IPS-20b (cell line): Measurements from ENCODE around the gene PSMC3IP.

Experiments used
- H3K27ac ChIP-seq: one replicate; pipeline ENCODE4 v1.5.1; 2013; ENCODE audit warnings: low read length
- H3K27me3 ChIP-seq: 2 replicates; pipeline ENCODE4 v1.6.1; 2013; ENCODE audit warnings: mild to moderate bottlenecking, low read length, inconsistent platforms; ENCODE audit not compliant: insufficient read depth
- H3K36me3 ChIP-seq: 2 replicates; pipeline ENCODE4 v1.6.1; 2013; ENCODE audit warnings: low read depth, mild to moderate bottlenecking, inconsistent platforms, low read length, moderate library complexity; ENCODE audit not compliant: insufficient read depth
- H3K4me1 ChIP-seq: 2 replicates; pipeline ENCODE4 v1.6.1; 2013; ENCODE audit warnings: mild to moderate bottlenecking, control low read depth, inconsistent platforms, low read length, moderate library complexity; ENCODE audit not compliant: insufficient read depth
- H3K4me3 ChIP-seq: 2 replicates; pipeline ENCODE4 v1.5.1; 2013; ENCODE audit warnings: mild to moderate bottlenecking, low read length, inconsistent platforms
- H3K9ac ChIP-seq: 2 replicates; pipeline ENCODE4 v1.6.1; 2013; ENCODE audit warnings: low read depth, mild to moderate bottlenecking, inconsistent platforms, low read length, moderate library complexity
- H3K9me3 ChIP-seq: 2 replicates; pipeline ENCODE4 v1.6.1; 2013; ENCODE audit warnings: mild to moderate bottlenecking, low read depth, low read length, inconsistent platforms; ENCODE audit not compliant: insufficient read depth

The PSMC3IP gene

DNA sequence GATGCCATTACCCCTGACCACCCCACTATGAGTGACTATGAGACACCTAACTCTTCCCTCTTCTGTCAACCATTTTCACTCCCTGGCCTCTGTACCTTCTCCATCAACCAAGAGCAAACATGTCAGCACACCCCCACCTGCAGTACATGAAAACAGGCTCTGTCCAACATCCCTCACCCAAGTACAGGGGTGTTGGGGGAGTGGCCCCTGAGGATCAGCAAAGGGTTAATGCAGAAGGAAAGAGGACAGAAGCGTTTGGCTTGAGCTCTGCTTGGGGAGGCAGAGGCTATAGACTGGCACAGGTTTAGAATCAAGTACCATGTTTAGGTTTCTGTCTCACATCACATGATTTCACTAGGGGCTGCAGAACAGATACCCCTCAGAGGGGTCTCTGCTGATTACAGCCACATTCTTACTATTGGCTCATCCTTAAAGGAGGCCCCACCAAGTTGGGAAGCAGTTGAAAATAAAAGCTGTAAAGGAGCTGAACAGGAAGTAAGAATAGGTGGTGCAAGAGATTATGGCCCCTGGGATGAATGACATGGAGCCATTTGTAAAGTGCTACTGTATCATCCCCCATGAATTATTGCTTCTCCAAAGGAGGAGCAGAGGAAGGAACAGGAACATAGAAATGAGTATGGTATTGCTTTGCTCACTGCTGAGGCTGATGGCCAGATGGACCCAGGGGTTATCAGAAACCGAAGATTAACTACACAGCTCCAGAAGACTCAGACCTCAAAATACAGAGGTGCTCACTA is 2.4 kb upstream of the PSMC3IP start:
- peak overlapping the region; percentile 21; the same call in 1 of the 2 replicates for H3K9ac ChIP-seq
- no peaks in the 10 kb centered on the region for H3K9me3 ChIP-seq
- H3K27me3 ChIP-seq = no peaks in the 10 kb centered on the region
- no peaks in the 10 kb centered on the region for H3K4me1 ChIP-seq
- no peak overlapping the region for H3K4me3 ChIP-seq
- H3K27ac ChIP-seq = no peak overlapping the region
- peaks cover 60% of the 10 kb centered on the region for H3K36me3 ChIP-seq

DNA sequence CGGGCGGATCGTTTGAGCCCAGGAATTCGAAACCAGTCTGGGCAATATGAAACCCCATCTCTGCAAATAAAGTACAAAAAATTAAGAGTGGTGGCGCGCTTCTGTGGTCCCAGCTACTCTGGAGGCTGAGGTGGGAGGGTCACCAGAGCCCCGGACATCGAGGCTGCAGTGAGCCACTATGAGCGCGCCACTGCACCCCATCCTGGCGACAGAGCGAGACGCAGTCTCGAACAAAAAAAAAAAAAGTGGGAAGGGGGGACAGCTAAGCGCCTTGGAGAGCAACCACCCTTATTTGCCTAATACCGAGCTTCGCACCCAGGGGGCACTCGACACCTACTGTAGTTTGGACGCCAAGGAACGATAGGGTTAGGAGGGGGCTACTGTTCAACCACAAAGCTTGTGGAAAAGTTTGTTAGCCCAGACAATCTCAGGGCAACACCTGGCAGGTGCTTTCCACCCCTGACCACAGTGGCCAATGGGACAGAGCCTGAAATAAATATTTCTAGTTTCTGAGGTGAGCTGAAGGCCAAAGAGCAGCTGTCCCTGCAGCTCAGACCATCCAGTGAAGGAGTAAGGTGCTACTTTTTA is 847 bp upstream of the PSMC3IP start:
- peak overlapping the region; percentile 95 for H3K9ac ChIP-seq
- no peaks in the 10 kb centered on the region for H3K4me1 ChIP-seq
- peaks cover 60% of the 10 kb centered on the region for H3K36me3 ChIP-seq
- H3K9me3 ChIP-seq = no peaks in the 10 kb centered on the region
- no peaks in the 10 kb centered on the region for H3K27me3 ChIP-seq
- peak overlapping the region; percentile 45 for H3K27ac ChIP-seq
- H3K4me3 ChIP-seq = peak overlapping the region; percentile 94

DNA sequence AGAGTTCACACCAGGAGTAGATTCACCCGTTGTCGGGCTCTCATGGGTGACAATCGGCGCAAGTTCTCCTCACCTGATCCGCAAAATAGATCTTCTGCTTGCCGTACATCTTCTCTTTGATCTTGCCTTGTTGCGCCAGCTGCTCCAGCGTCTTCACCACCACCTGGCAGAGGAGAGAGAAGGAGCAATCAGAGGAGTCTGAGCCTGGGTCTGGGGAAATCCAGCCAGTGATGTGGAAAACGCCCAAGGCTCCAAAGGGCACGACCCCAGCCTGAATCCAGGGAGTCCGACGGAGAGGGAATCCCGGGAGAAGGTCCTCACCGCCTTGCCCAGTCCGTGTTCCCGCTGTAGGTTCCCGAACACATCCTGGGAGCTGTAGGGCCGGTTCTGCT is 393 bp downstream of the PSMC3IP start:
- H3K4me3 ChIP-seq = peak overlapping the region; percentile 94
- H3K36me3 ChIP-seq = peaks cover 60% of the 10 kb centered on the region
- peak overlapping the region; percentile 95 for H3K9ac ChIP-seq
- H3K27me3 ChIP-seq = no peaks in the 10 kb centered on the region
- no peaks in the 10 kb centered on the region for H3K9me3 ChIP-seq
- H3K27ac ChIP-seq = no peak overlapping the region
- no peaks in the 10 kb centered on the region for H3K4me1 ChIP-seq

DNA sequence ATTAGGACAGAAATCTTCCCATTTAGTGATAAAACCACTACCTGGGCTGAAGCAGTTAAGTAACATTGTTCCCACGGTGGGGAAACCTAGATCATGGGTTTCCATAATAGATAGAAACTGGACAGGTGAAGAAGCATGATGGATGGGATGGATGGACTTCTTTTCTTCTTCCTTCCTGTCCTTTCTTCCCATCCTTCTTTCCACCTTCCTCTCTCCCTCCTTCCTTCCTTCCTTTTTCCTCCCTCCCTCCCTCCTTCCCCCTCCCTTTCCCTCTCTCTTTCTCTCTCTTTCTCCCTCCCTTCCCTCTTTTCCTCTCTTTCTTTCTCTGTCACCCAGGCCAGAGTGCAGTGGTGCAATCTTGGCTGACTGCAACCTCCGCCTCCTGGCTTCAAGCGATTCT is 3.1 kb downstream of the PSMC3IP start:
- H3K9ac ChIP-seq = no peak overlapping the region
- H3K27ac ChIP-seq = no peak overlapping the region
- no peaks in the 10 kb centered on the region for H3K9me3 ChIP-seq
- H3K4me1 ChIP-seq = no peaks in the 10 kb centered on the region
- H3K27me3 ChIP-seq = no peaks in the 10 kb centered on the region
- peaks cover 66% of the 10 kb centered on the region for H3K36me3 ChIP-seq
- no peak overlapping the region for H3K4me3 ChIP-seq

DNA sequence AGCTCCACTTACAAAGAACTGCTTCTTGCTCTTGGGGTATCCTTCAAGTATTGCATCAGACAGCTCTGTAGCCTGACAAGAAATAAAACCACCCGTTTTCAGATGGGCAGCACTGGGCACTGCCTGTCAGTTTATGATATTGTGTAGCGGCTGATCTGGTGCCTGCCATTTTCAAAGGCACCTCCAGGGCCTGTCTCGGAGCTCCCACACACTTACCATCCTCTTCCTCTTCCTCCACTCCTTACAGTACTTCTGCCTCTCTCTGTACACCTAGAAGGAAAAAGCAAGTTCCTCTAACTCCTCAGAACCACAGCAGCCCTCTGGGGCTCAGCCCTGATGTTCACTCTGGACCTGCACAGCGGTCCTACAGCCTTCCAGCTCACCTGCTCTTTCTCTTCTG is 4.4 kb downstream of the PSMC3IP start:
- peaks cover 78% of the 10 kb centered on the region for H3K36me3 ChIP-seq
- no peaks in the 10 kb centered on the region for H3K4me1 ChIP-seq
- no peaks in the 10 kb centered on the region for H3K9me3 ChIP-seq
- no peaks in the 10 kb centered on the region for H3K27me3 ChIP-seq
- no peak overlapping the region for H3K9ac ChIP-seq
- no peak overlapping the region for H3K4me3 ChIP-seq
- H3K27ac ChIP-seq = no peak overlapping the region

DNA sequence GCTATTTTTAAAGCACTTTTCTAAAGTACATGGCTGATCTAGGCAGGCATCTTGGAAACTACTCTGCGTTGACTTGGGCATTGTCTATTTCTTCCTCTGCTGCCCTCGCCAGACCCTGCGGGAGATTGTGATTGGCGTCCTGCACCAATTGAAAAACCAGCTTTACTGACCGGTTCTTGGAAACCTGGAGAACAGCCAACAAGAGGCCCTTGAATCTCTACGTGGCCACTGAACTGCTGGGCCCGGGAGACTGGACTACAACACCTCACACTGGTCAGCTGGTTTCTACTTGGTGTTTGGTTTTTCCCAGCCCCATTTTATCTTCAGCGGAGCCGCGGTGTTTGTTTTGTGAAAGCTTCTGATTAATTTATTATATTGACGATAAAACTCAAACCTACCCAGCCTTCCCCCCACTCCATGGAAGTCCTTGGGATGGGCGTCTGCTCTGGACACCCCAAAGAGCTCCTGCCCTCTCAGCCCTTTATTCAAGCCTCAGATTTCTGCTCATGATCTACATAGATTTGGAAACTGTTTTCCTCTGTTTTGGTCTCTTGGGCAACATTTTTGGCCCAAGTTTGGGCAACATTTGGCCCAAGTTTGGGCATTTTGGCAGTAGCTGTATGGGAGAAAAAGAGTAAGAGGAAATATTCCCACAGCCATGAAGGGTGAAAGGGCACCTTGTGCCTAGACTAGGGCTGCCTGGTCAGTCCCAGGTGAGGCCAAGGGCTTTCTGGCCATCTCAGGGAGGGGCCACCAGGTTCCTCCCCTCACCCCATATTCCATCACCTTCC is 5.9 kb downstream of the PSMC3IP start:
- Histone ChIP-seq H3K9me3 (no peaks in the 10 kb centered on the region), H3K36me3 (peaks cover 78% of the 10 kb centered on the region), H3K4me1 (no peaks in the 10 kb centered on the region), H3K27me3 (no peaks in the 10 kb centered on the region), H3K27ac (no peak overlapping the region), H3K4me3 (no peak overlapping the region), H3K9ac (no peak overlapping the region)

DNA sequence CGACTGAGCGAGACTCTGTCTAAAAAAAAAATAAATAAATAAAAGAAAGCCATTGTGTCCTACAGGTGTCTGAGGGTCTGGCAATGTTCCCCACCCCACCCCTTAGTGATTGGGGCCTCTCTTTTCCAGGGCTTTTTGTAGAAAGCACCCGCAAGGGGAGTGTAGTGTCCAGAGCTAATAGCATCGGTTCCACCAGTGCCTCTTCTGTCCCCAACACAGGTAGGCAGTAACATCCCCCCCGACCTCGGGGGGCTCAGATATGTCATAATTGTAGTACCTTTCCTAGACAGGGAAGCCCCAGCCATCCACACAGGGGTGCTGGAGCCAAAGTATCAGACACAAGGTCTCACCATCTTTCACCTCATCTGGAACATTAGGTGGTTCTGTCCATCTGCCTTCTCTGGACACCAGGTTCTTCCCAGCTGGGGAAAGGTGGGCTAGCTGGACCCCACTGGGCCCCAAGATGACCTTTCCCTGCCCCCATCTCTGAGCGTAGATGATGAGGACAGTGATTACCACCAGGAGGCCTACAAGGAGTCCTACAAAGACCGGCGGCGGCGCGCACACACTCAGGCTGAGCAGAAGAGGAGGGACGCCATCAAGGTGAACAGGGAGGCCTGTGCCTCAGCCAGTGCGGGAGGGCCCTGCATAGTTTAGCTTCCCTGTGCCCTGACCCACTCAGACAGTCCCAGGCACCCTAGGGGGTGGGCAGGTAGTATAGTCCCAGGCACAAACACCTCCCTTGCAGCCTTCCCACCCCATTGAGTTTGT is 9.0 kb downstream of the PSMC3IP start:
- Histone ChIP-seq H3K27me3 (no peaks in the 10 kb centered on the region), H3K9ac (no peak overlapping the region), H3K4me3 (no peak overlapping the region), H3K27ac (no peak overlapping the region), H3K4me1 (no peaks in the 10 kb centered on the region), H3K9me3 (no peaks in the 10 kb centered on the region), H3K36me3 (peaks cover 77% of the 10 kb centered on the region)

DNA sequence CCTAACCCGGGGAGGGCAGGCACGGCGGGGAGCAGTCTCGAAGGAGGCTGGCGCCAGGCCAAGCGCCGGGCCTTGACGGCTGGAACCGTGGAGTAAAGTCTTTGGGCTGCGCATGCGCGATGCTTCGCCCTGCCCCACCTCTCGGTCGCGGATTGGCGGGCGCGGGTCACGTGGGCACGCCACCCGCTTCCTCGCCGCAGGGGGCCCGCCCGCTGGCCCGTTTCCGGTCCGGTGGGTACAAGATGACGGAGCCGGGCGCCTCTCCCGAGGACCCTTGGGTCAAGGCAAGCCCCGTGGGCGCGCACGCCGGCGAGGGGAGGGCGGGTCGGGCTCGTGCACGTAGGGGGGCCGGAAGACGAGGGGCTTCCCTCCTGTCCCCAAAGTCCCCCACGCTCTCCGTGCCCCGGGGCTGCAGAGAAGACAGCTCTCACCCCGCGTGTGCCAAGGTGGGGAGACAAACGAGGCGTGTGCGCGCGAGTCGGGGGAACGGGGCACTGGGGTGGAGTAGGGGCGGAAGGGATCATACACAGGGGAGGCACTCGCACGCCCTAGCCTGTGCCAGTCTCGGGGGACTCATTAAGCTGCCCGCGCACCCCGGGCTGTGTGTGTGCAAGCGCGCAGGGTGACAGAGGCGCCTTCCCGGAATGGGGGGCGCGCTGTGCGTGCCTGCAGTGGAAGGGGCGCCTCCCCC is 10.5 kb downstream of the PSMC3IP start, which contains the start of gene MLX:
TSS of gene MLX (plus strand) at position 218 of the 691 bp plus-strand sequence. CDS start at position 243, 25 bp downstream.
- H3K27me3 ChIP-seq = no peaks in the 10 kb centered on the region
- peak within 1 kb of the TSS; percentile 91 for H3K4me3 ChIP-seq
- peaks cover 7% of the 10 kb centered on the region; the same call in 1 of the 2 replicates for H3K4me1 ChIP-seq
- peaks cover 66% of the 10 kb centered on the region for H3K36me3 ChIP-seq
- peak within 1 kb of the TSS; percentile 89 for H3K9ac ChIP-seq
- no peaks in the 10 kb centered on the region for H3K9me3 ChIP-seq
- peak within 1 kb of the TSS; percentile 98 for H3K27ac ChIP-seq

DNA sequence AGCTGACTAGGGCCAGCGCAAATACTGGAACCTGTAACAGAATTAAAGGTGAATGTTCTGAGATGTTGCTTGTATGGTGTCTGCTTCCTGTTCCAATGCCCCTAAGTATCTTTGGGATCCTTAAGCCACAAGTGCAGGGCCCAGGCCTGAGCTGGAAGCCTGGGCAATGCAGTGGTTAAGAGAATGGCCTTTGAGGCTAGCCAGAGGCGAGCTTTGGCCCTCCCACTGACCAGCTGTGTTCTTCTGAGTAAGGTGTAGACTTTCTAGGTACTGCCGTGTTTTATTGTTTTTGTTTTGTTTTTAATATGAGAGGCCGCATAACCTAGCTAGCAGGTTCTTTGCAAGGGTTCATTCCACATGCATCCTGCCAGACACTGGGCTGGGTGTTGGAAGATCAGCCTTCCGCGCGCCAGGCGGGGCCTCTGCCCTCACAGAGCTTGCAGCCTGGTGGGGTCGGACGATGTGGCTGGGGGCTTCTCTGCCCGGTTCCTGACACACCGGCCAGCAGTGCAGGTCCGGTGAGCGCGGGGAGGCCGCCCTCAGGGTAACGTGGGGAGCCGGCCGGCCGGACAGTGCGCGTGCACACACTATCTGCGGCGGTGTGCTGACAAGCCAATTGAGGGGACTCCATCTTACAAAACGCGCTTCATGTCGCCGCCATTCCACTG is 11.2 kb downstream of the PSMC3IP start:
- peaks cover 59% of the 10 kb centered on the region for H3K36me3 ChIP-seq
- peaks cover 7% of the 10 kb centered on the region; the same call in 1 of the 2 replicates for H3K4me1 ChIP-seq
- peak overlapping the region; percentile 91 for H3K4me3 ChIP-seq
- H3K9ac ChIP-seq = peak overlapping the region; percentile 86; the same call in 1 of the 2 replicates
- H3K27ac ChIP-seq = peak overlapping the region; percentile 98
- H3K9me3 ChIP-seq = no peaks in the 10 kb centered on the region
- H3K27me3 ChIP-seq = no peaks in the 10 kb centered on the region

DNA sequence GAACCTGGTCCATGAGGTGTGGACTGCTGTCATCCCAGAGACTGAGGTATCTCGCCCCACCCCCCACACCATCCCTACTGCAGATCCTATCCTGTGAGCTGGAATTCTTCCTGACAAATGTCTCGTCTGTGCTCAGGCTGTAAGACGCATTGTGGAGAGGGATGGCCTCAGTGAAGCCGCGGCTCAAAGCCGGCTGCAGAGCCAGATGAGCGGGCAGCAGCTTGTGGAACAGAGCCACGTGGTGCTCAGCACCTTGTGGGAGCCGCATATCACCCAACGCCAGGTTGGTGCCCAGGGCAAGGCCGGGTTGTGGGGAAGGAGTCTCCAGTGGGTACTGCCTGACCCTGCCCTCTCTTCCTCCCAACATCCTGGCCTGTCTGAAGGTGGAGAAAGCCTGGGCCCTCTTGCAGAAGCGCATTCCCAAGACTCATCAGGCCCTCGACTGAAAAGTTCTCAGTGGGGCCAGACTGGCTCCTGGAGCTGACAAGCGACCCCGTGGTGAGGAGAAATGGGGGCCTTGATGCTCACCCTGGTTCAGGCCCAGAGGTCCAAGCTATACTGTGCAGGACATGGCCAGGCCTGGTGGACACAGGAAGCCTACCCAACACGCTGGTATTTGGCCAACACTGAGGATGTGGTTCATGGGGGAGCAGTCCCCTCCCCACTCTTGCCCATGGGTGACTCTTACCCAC is 11.9 kb downstream of the PSMC3IP start:
- H3K27ac ChIP-seq = no peak overlapping the region
- H3K9me3 ChIP-seq = no peaks in the 10 kb centered on the region
- peaks cover 52% of the 10 kb centered on the region for H3K36me3 ChIP-seq
- no peaks in the 10 kb centered on the region for H3K27me3 ChIP-seq
- no peak overlapping the region for H3K4me3 ChIP-seq
- H3K9ac ChIP-seq = peak overlapping the region; percentile 86; the same call in 1 of the 2 replicates
- peaks cover 7% of the 10 kb centered on the region; the same call in 1 of the 2 replicates for H3K4me1 ChIP-seq
